Endothelial cell of umbilical vein (primary cell): ENCODE data around the gene TENM4. TPM values are rescaled to one million over a fixed set of nuclear protein-coding genes. Genes with fewer than 3 reads are reported as not detected.

Experiments
- BruUV-seq: library from RNA; stranded (reverse); fragments of 400-500 nt; replicated peaks from 2 replicates; lab custom pipeline; 2021; lab: Mats Ljungman, UMichigan
- CTCF ChIA-PET: fragments of 300-600, 350-600 bp; sonication (Branson Sonifier 250); formaldehyde crosslinking; loops from one replicate; lab custom pipeline; 2021; ENCODE audit warnings: antibody characterized with exemption, inconsistent platforms; lab: Charles Lee
- POLR2A ChIA-PET: fragments of 300-600, 350-600 bp; sonication (Branson Sonifier 250); formaldehyde crosslinking; loops from one replicate; lab custom pipeline; 2021; ENCODE audit warnings: antibody characterized with exemption, inconsistent platforms; lab: Charles Lee
- DNase-seq: peaks from one replicate; pipeline ENCODE4 v3.0.0-alpha.2; 2011; ENCODE audit warnings: low read depth, low spot score
- FAIRE-seq: peaks from 2 replicates; lab custom pipeline; 2011; peaks lifted over from hg19 to GRCh38; lab: Jason Lieb, UNC
- H2AFZ ChIP-seq: 2 replicates; pipeline ENCODE4 v1.6.0; 2012; ENCODE audit warnings: low read depth, low read length, control low read depth, inconsistent platforms
- H3K27ac ChIP-seq: 2 replicates; pipeline ENCODE4 v1.5.1; 2011; ENCODE audit warnings: low read depth, mild to moderate bottlenecking, control low read depth, low read length, moderate library complexity; ENCODE audit not compliant: insufficient read depth
- H3K27me3 ChIP-seq, 2 experiments: 2 replicates each; pipeline versions ENCODE4 v1.6.0 to v1.6.1; 2011; ENCODE audit warnings: low read length in 2 of 2, mixed read lengths in 1 of 2; ENCODE audit not compliant: control insufficient read depth in 2 of 2, insufficient read depth in 2 of 2
- H3K36me3 ChIP-seq, 2 experiments: 2 replicates in 1 of 2; 3 replicates in 1 of 2; pipeline ENCODE4 v1.5.1; 2011; ENCODE audit warnings: low read length in 2 of 2, mild to moderate bottlenecking in 1 of 2, moderate library complexity in 1 of 2; ENCODE audit not compliant: control insufficient read depth in 2 of 2, insufficient read depth in 2 of 2; ENCODE audit errors: extremely low read depth in 1 of 2
- H3K4me1 ChIP-seq: 3 replicates; pipeline ENCODE4 v1.5.1; 2011; ENCODE audit warnings: mild to moderate bottlenecking, low read length; ENCODE audit not compliant: control insufficient read depth, insufficient read depth; ENCODE audit errors: extremely low read depth
- H3K4me2 ChIP-seq: 2 replicates; pipeline ENCODE4 v1.6.1; 2011; ENCODE audit warnings: low read length, control low read depth, mixed read lengths; ENCODE audit not compliant: insufficient read depth
- H3K4me3 ChIP-seq, 3 experiments: fragments of 200-600 bp in 1 of 3; sonication (generic), shearing (Covaris generic) in 1 of 3; replicated peaks in 1 of 3; 2 replicates each; pipeline ENCODE4 v1.5.1; 2011 to 2016; ENCODE audit warnings: control low read depth in 3 of 3, low read length in 3 of 3, mild to moderate bottlenecking in 2 of 3, inconsistent platforms in 1 of 3, low read depth in 1 of 3, moderate library complexity in 1 of 3; ENCODE audit not compliant: insufficient read depth in 1 of 3
- H3K79me2 ChIP-seq: 2 replicates; pipeline ENCODE4 v1.6.0; 2012; ENCODE audit warnings: low read length, inconsistent platforms; ENCODE audit not compliant: control insufficient read depth, insufficient read depth
- H3K9ac ChIP-seq: replicated peaks from 2 replicates; pipeline ENCODE3; 2011; ENCODE audit warnings: low read length, control low read depth; ENCODE audit not compliant: insufficient read depth; ENCODE audit errors: extremely low read depth
- H3K9me1 ChIP-seq: replicated peaks from 3 replicates; pipeline ENCODE4 v1.6.0; 2011; ENCODE audit warnings: mild to moderate bottlenecking, low read length; ENCODE audit not compliant: control insufficient read depth, insufficient read depth; ENCODE audit errors: extremely low read depth
- H3K9me3 ChIP-seq: replicated peaks from 2 replicates; pipeline ENCODE4 v1.5.1; 2012; ENCODE audit warnings: low read length, inconsistent platforms; ENCODE audit not compliant: control insufficient read depth, insufficient read depth
- H4K20me1 ChIP-seq: replicated peaks from 2 replicates; pipeline ENCODE3; 2011; ENCODE audit warnings: mild to moderate bottlenecking, low read length; ENCODE audit not compliant: control insufficient read depth, insufficient read depth; ENCODE audit errors: extremely low read depth
- EZH2 ChIP-seq: IDR thresholded peaks from 2 replicates; pipeline ENCODE4 v1.6.1; 2012; ENCODE audit warnings: borderline replicate concordance, low read depth, mild to moderate bottlenecking, moderate library complexity, low read length, inconsistent platforms; ENCODE audit not compliant: severe bottlenecking
- FOS ChIP-seq: IDR thresholded peaks from 2 replicates; pipeline ENCODE4 v1.6.1; 2011; ENCODE audit warnings: mild to moderate bottlenecking, low read length, moderate library complexity, borderline replicate concordance; ENCODE audit not compliant: insufficient read depth
- GATA2 ChIP-seq: IDR thresholded peaks from 2 replicates; pipeline ENCODE4 v1.7.0; 2011; ENCODE audit warnings: low read depth, mild to moderate bottlenecking, moderate library complexity, mixed read lengths, low read length; ENCODE audit not compliant: insufficient read length, insufficient read depth
- JUN ChIP-seq: IDR thresholded peaks from 2 replicates; pipeline ENCODE4 v1.6.1; 2011; ENCODE audit warnings: borderline replicate concordance, low read depth; ENCODE audit not compliant: insufficient read length, insufficient read depth
- MAX ChIP-seq: IDR thresholded peaks from 2 replicates; pipeline ENCODE4 v1.6.1; 2011; ENCODE audit not compliant: insufficient read depth, insufficient read length
- MYC ChIP-seq: IDR thresholded peaks from one replicate; pipeline ENCODE4 v1.6.1; 2011; ENCODE audit warnings: mild to moderate bottlenecking, low read depth, low read length
- POLR2A ChIP-seq: IDR thresholded peaks from 2 replicates; pipeline ENCODE4 v1.6.1; 2012; ENCODE audit warnings: low read depth, mild to moderate bottlenecking, control low read depth, low read length
- POLR2AphosphoS5 ChIP-seq: IDR thresholded peaks from 2 replicates; pipeline ENCODE4 v1.6.1; 2012; ENCODE audit warnings: low read depth, mild to moderate bottlenecking, control low read depth, low read length, moderate library complexity; ENCODE audit not compliant: insufficient read depth
- dilution Hi-C: fragments of 300-500 bp; cut with MboI; formaldehyde crosslinking; loops from one replicate; pipeline ENCODE4 v1.15.0; 2019; ENCODE audit warnings: low sequenced_read_pairs; ENCODE audit not compliant: extremely low pct_ligation_motif_present
- intact Hi-C: fragments of 100-400 bp; cut with micrococcal nuclease; formaldehyde crosslinking; loops from one replicate; pipeline ENCODE4 v1.10.0; 2022
- polyA plus RNA-seq, 4 experiments: library from polyadenylated mRNA; depleted of rRNA in 3 of 4; stranded (reverse) in 3 of 4; unstranded in 1 of 4; fragments of >200 nt; gene quantifications; 2 replicates each; pipeline versions ENCODE4 v1.2.1 to v1.2.3, GENCODE V29; 2011 to 2012; ENCODE audit warnings: missing spikeins in 1 of 4
- total RNA-seq: library from RNA; stranded (reverse); gene quantifications from 2 replicates; pipeline ENCODE4 v1.2.3, GENCODE V29; 2021
- TF ChIP-seq, protein P1 (sequence below), 2 donors: IDR thresholded peaks; 1 replicate in 1 of 2; 2 replicates in 1 of 2; pipeline ENCODE4 v1.5.1; 2011; ENCODE audit warnings: low read length in 2 of 2, mild to moderate bottlenecking in 2 of 2, moderate library complexity in 2 of 2, control low read depth in 1 of 2, inconsistent platforms in 1 of 2, low read depth in 1 of 2; ENCODE audit not compliant: insufficient read depth in 1 of 2; ENCODE audit errors: extremely low read depth in 1 of 2

Gene TENM4
- total and polyA plus RNA-seq, 2 donors (not counting 3 experiments of a cell fraction or from before 2014, with no cell fraction given), result 0.06 to 0.27 TPM

DNA sequence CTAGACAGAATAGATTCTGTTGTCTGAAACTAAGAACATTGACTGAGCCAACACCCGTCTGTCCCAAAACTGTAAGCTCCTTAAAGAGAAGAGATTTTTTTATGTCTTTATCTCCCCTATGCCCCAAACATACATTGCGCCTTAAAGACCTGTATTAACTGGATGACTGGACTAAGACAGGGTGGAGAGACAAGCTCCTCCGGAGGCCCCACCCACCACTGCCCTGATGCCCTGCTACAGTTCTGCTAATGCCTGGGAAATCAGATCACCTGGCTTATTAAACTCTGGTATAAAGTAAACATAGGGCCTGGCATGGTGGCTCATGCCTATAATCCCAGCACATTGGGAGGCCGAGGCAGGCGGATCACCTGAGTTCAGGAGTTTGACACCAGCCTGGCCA, 203.7 kb downstream of the TENM4 start:
- Histone ChIP-seq H2AFZ (no peak overlapping the region), H3K4me3 (no peak overlapping the region)
- intact Hi-C loops, result no loop called here

More for the DNA sequence above, 203.7 kb downstream of the TENM4 start:
- no TSS peak for BruUV-seq
- Histone ChIP-seq H3K27me3 (no peaks in the 10 kb centered on the region), H3K36me3 (no peaks in the 10 kb centered on the region), H3K27ac (no peak overlapping the region), H3K9me1 (no peaks in the 10 kb centered on the region), H3K4me2 (no peak overlapping the region), H4K20me1 (no peaks in the 10 kb centered on the region), H3K4me1 (no peaks in the 10 kb centered on the region), H3K9ac (no peak overlapping the region), H3K9me3 (no peaks in the 10 kb centered on the region), H3K79me2 (no peaks in the 10 kb centered on the region)
- CTCF ChIA-PET, result no interaction called here
- TF ChIP-seq, protein P1, sequence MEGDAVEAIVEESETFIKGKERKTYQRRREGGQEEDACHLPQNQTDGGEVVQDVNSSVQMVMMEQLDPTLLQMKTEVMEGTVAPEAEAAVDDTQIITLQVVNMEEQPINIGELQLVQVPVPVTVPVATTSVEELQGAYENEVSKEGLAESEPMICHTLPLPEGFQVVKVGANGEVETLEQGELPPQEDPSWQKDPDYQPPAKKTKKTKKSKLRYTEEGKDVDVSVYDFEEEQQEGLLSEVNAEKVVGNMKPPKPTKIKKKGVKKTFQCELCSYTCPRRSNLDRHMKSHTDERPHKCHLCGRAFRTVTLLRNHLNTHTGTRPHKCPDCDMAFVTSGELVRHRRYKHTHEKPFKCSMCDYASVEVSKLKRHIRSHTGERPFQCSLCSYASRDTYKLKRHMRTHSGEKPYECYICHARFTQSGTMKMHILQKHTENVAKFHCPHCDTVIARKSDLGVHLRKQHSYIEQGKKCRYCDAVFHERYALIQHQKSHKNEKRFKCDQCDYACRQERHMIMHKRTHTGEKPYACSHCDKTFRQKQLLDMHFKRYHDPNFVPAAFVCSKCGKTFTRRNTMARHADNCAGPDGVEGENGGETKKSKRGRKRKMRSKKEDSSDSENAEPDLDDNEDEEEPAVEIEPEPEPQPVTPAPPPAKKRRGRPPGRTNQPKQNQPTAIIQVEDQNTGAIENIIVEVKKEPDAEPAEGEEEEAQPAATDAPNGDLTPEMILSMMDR (IDR thresholded peaks at IDR 0.05; ENCODE audit: extremely low read depth in 1 of 2, insufficient read depth in 1 of 2, low read depth in 1 of 2, low read length in 2 of 2), result no peak
- TF ChIP-seq GATA2 (no peak), MYC (no peak), EZH2 (no peak), FOS (no peak), POLR2A (no peak), POLR2AphosphoS5 (no peak), JUN (no peak), MAX (no peak)
- dilution Hi-C loops, result no loop called here
- FAIRE-seq, result no peak
- no peak for DNase-seq
- POLR2A ChIA-PET, result no interaction called here
